K562 (cell line): ENCODE results near the gene DPEP1.

Source experiments
- CBX5 ChIP-seq: IDR thresholded peaks from 2 replicates; pipeline ENCODE4 v1.6.1; 2014; ENCODE audit warnings: low read depth, borderline replicate concordance
- CHD4 ChIP-seq: fragments of 200-600 bp; sonication (generic); IDR thresholded peaks from 3 replicates; pipeline ENCODE4 v1.6.1; 2012; ENCODE audit warnings: low read depth, mild to moderate bottlenecking, mixed read lengths, low read length, inconsistent platforms; ENCODE audit not compliant: insufficient read depth, insufficient replicate concordance, poor library complexity, severe bottlenecking
- DNMT1 ChIP-seq: fragments of 450-650 bp; IDR thresholded peaks from 2 replicates; pipeline ENCODE4 v1.6.1; 2016; ENCODE audit warnings: antibody characterized with exemption, mild to moderate bottlenecking
- MXI1 ChIP-seq: IDR thresholded peaks from 2 replicates; pipeline ENCODE4 v1.6.1; 2011; ENCODE audit warnings: low read depth, mild to moderate bottlenecking, improper control_type of control experiment, low read length
- POLR2AphosphoS2 ChIP-seq: IDR thresholded peaks from 2 replicates; pipeline ENCODE4 v1.6.1; 2012; ENCODE audit warnings: low read length, improper control_type of control experiment
- TBP ChIP-seq: optimal IDR thresholded peaks from 2 replicates; pipeline ENCODE3; 2011; ENCODE audit warnings: low read depth, low read length, improper control_type of control experiment
- ZNF512 ChIP-seq: IDR thresholded peaks from 2 replicates; pipeline ENCODE4 v1.6.1; 2016; ENCODE audit warnings: missing genetic modification characterization, missing compliant biosample characterization
- TF ChIP-seq, protein P1 (sequence below): sonication (generic); formaldehyde crosslinking; IDR thresholded peaks from 2 replicates; pipeline ENCODE4 v1.5.0; 2020; ENCODE audit warnings: missing genetic modification reagents
- TF ChIP-seq, protein P2 (sequence below), 3 experiments: IDR thresholded peaks in 2 of 3; conservative IDR thresholded peaks in 1 of 3; 2 replicates each; pipeline ENCODE4 v1.5.1; 2011 to 2012; ENCODE audit warnings: low read length in 3 of 3, mild to moderate bottlenecking in 3 of 3, control low read depth in 2 of 3, improper control_type of control experiment in 1 of 3, inconsistent platforms in 1 of 3, low read depth in 1 of 3, mixed read lengths in 1 of 3, moderate library complexity in 1 of 3; ENCODE audit not compliant: insufficient read depth in 2 of 3
- TF ChIP-seq, protein P3 (sequence below): fragments of 250-450 bp; sonication (Bioruptor Pico); IDR thresholded peaks from 2 replicates; pipeline ENCODE4 v1.5.0; 2020; ENCODE audit warnings: mild to moderate bottlenecking, borderline replicate concordance

- TF ChIP-seq, protein P1, sequence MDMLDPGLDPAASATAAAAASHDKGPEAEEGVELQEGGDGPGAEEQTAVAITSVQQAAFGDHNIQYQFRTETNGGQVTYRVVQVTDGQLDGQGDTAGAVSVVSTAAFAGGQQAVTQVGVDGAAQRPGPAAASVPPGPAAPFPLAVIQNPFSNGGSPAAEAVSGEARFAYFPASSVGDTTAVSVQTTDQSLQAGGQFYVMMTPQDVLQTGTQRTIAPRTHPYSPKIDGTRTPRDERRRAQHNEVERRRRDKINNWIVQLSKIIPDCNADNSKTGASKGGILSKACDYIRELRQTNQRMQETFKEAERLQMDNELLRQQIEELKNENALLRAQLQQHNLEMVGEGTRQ (CRISPR knock-in tag) = no peak
- no peak for TF ChIP-seq TBP
- TF ChIP-seq, protein P2, sequence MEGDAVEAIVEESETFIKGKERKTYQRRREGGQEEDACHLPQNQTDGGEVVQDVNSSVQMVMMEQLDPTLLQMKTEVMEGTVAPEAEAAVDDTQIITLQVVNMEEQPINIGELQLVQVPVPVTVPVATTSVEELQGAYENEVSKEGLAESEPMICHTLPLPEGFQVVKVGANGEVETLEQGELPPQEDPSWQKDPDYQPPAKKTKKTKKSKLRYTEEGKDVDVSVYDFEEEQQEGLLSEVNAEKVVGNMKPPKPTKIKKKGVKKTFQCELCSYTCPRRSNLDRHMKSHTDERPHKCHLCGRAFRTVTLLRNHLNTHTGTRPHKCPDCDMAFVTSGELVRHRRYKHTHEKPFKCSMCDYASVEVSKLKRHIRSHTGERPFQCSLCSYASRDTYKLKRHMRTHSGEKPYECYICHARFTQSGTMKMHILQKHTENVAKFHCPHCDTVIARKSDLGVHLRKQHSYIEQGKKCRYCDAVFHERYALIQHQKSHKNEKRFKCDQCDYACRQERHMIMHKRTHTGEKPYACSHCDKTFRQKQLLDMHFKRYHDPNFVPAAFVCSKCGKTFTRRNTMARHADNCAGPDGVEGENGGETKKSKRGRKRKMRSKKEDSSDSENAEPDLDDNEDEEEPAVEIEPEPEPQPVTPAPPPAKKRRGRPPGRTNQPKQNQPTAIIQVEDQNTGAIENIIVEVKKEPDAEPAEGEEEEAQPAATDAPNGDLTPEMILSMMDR (IDR thresholded peaks at IDR 0.05 in 2 of 3, conservative IDR thresholded peaks at IDR 0.05 in 1 of 3; ENCODE audit: insufficient read depth in 2 of 3, low read depth in 1 of 3, low read length in 3 of 3) = no peak
- TF ChIP-seq CHD4 = no peak
- TF ChIP-seq, protein P3, sequence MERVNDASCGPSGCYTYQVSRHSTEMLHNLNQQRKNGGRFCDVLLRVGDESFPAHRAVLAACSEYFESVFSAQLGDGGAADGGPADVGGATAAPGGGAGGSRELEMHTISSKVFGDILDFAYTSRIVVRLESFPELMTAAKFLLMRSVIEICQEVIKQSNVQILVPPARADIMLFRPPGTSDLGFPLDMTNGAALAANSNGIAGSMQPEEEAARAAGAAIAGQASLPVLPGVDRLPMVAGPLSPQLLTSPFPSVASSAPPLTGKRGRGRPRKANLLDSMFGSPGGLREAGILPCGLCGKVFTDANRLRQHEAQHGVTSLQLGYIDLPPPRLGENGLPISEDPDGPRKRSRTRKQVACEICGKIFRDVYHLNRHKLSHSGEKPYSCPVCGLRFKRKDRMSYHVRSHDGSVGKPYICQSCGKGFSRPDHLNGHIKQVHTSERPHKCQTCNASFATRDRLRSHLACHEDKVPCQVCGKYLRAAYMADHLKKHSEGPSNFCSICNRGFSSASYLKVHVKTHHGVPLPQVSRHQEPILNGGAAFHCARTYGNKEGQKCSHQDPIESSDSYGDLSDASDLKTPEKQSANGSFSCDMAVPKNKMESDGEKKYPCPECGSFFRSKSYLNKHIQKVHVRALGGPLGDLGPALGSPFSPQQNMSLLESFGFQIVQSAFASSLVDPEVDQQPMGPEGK (CRISPR knock-in tag) = no peak
- no peak for TF ChIP-seq CBX5
- TF ChIP-seq MXI1 = no peak
- TF ChIP-seq ZNF512 (tag) = no peak
- TF ChIP-seq POLR2AphosphoS2 = no peak
- TF ChIP-seq DNMT1 = no peak
Measured at GRCh38 chr16:89668790-89669158, 55.3 kb downstream of the DPEP1 start.
